SU-DHL-6 (cell line): Measurements from ENCODE around the gene ZNF804B.

Source experiments
- H2AFZ ChIP-seq: fragments of 200-600 bp; sonication (generic); 2 replicates; pipeline ENCODE4 v1.6.1; 2014; ENCODE audit warnings: low read depth, mild to moderate bottlenecking, moderate library complexity, mixed read lengths, antibody characterized with exemption, low read length; ENCODE audit not compliant: severe bottlenecking
- H3F3A ChIP-seq: fragments of 200-600 bp; shearing (Covaris generic); 2 replicates; pipeline ENCODE4 v1.6.0; 2016; ENCODE audit warnings: antibody characterized with exemption, mild to moderate bottlenecking; ENCODE audit not compliant: insufficient read depth
- H3K27ac ChIP-seq: fragments of 200-600 bp; sonication (generic); 2 replicates; pipeline ENCODE4 v1.5.1; 2016; ENCODE audit warnings: low read depth, mild to moderate bottlenecking, low read length, moderate library complexity, mixed read lengths
- H3K27me3 ChIP-seq: fragments of 200-600 bp; sonication (generic), shearing (Covaris generic); 2 replicates; pipeline ENCODE4 v1.6.0; 2014; ENCODE audit warnings: mild to moderate bottlenecking, low read length
- H3K36me3 ChIP-seq: fragments of 200-600 bp; sonication (generic); 2 replicates; pipeline ENCODE4 v1.6.1; 2014; ENCODE audit warnings: mild to moderate bottlenecking, low read length, mixed read lengths
- H3K4me2 ChIP-seq: fragments of 300-600, 200-600 bp; shearing (Covaris generic), sonication (generic); 2 replicates; pipeline ENCODE4 v1.6.0; 2014; ENCODE audit warnings: low read length, low read depth, mild to moderate bottlenecking; ENCODE audit not compliant: poor library complexity, severe bottlenecking
- H3K4me3 ChIP-seq: fragments of 200-600 bp; sonication (generic); 2 replicates; pipeline ENCODE4 v1.5.1; 2014; ENCODE audit warnings: antibody characterized with exemption, low read length, mild to moderate bottlenecking, mixed read lengths; ENCODE audit not compliant: insufficient read depth, poor library complexity, severe bottlenecking
- H3K79me2 ChIP-seq: fragments of 200-600 bp; sonication (generic); 2 replicates; pipeline ENCODE4 v1.6.1; 2014; ENCODE audit warnings: mild to moderate bottlenecking, low read length, moderate library complexity; ENCODE audit not compliant: insufficient read depth
- H3K9ac ChIP-seq: fragments of 200-600 bp; sonication (generic); 2 replicates; pipeline ENCODE4 v1.7.0; 2014; ENCODE audit warnings: mild to moderate bottlenecking, low read length
- H3K9me2 ChIP-seq: fragments of 200-600 bp; sonication (generic); replicated peaks from 2 replicates; pipeline ENCODE4 v1.6.1; 2014; ENCODE audit warnings: low read length; ENCODE audit not compliant: insufficient read depth
- H3K9me3 ChIP-seq: fragments of 200-600 bp; sonication (generic); 2 replicates; pipeline ENCODE4 v1.6.1; 2014; ENCODE audit warnings: low read length, mixed read lengths; ENCODE audit not compliant: insufficient read depth
- H4K20me1 ChIP-seq: fragments of 200-600 bp; sonication (generic); 2 replicates; pipeline ENCODE4 v1.6.1; 2014; ENCODE audit warnings: low read depth, mild to moderate bottlenecking, antibody characterized with exemption, low read length, moderate library complexity, mixed read lengths
- EZH2phosphoT487 ChIP-seq: fragments of 200-600 bp; sonication (generic), shearing (Covaris generic); conservative IDR thresholded peaks from 2 replicates; pipeline ENCODE4 v1.6.1; 2018; ENCODE audit warnings: mild to moderate bottlenecking, antibody characterized with exemption, low read length, moderate library complexity, mixed read lengths
- TF ChIP-seq, protein P1 (sequence below): fragments of 200-600 bp; sonication (generic); IDR thresholded peaks from one replicate; pipeline ENCODE4 v1.5.1; 2017; ENCODE audit warnings: antibody characterized with exemption, mild to moderate bottlenecking, low read length, moderate library complexity; ENCODE audit not compliant: insufficient read depth, poor library complexity, severe bottlenecking

The ZNF804B gene

DNA sequence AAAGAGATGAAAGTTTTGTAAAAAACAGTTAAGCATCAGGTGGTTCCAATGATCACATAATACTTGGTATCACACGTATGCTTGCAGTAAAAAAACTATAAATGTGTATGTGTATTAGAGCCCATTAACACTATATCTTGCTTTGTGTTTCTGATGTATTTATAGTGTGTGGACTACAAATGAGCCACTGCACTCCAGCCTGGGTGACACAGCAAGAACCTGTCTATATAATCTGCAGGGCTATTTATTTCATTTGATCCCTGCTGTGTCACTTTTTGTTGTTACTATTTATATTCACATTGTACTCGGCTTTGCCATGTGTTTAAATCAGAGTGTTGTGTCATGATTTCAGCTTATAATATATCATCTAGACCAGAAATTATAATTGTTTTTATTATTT lies 523.8 kb downstream of the ZNF804B start:
- Histone ChIP-seq H3K79me2 (no peaks in the 10 kb centered on the region), H2AFZ (no peak overlapping the region), H3F3A (no peaks in the 10 kb centered on the region), H3K27ac (no peak overlapping the region), H4K20me1 (no peaks in the 10 kb centered on the region), H3K9me3 (no peaks in the 10 kb centered on the region), H3K27me3 (no peaks in the 10 kb centered on the region), H3K9me2 (no peaks in the 10 kb centered on the region), H3K36me3 (no peaks in the 10 kb centered on the region; the same call in 1 of the 2 replicates), H3K4me2 (no peak overlapping the region), H3K9ac (no peak overlapping the region), H3K4me3 (no peak overlapping the region)
- TF ChIP-seq, protein P1, sequence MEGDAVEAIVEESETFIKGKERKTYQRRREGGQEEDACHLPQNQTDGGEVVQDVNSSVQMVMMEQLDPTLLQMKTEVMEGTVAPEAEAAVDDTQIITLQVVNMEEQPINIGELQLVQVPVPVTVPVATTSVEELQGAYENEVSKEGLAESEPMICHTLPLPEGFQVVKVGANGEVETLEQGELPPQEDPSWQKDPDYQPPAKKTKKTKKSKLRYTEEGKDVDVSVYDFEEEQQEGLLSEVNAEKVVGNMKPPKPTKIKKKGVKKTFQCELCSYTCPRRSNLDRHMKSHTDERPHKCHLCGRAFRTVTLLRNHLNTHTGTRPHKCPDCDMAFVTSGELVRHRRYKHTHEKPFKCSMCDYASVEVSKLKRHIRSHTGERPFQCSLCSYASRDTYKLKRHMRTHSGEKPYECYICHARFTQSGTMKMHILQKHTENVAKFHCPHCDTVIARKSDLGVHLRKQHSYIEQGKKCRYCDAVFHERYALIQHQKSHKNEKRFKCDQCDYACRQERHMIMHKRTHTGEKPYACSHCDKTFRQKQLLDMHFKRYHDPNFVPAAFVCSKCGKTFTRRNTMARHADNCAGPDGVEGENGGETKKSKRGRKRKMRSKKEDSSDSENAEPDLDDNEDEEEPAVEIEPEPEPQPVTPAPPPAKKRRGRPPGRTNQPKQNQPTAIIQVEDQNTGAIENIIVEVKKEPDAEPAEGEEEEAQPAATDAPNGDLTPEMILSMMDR: no peak
- TF ChIP-seq EZH2phosphoT487: no peak

DNA sequence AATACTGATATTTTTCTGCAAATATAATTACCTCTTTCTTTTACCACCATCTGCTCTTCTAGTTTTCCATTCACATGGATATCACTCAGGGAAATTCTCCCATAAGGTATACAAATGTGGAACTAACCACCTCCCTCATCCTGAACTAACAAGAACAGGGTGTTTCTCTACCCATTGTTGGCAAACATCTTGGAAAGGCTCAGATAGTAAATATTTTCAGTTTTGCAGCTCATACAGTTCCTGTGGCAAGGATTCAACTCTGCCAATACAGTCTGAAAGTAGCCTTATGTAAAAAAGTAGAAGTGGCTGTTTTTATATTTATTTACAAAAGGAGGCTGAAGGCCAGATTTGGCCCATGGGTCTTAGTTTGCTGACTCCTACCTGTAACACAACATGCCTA lies 549.0 kb downstream of the ZNF804B start:
- H4K20me1 ChIP-seq: no peaks in the 10 kb centered on the region
- no peak overlapping the region for H2AFZ ChIP-seq
- no peak overlapping the region for H3K4me3 ChIP-seq

DNA sequence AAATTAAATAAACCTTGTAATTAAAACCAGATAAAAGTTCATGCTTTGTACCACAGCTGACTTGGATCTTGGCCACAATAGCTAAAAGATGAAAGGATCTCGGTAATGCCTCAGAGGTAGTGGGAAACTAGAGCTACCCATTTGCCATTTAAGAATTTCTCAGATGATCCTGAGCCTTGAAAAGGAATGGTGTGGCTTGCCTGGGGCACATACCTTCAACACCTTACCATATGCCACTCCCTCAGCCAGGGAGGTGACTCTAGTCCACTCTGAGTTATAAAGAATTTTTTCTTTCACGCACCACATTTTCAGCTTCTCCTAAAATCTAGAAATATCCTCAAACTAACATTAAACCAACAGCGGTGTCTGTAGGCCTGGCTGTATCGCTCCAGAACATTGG lies 552.4 kb downstream of the ZNF804B start:
- H3K79me2 ChIP-seq: no peaks in the 10 kb centered on the region
- no peaks in the 10 kb centered on the region for H3K9me2 ChIP-seq
- TF ChIP-seq EZH2phosphoT487: no peak
- TF ChIP-seq, protein P1: no peak
- no peak overlapping the region for H2AFZ ChIP-seq
- no peak overlapping the region for H3K4me3 ChIP-seq
- H3F3A ChIP-seq: no peaks in the 10 kb centered on the region
- H3K36me3 ChIP-seq: no peaks in the 10 kb centered on the region
- H3K27me3 ChIP-seq: no peaks in the 10 kb centered on the region
- H3K4me2 ChIP-seq: no peak overlapping the region
- no peak overlapping the region for H3K9ac ChIP-seq
- no peak overlapping the region for H3K27ac ChIP-seq
- no peaks in the 10 kb centered on the region for H3K9me3 ChIP-seq
- no peaks in the 10 kb centered on the region for H4K20me1 ChIP-seq

More for the DNA sequence above, 549.0 kb downstream of the ZNF804B start:
- Histone ChIP-seq H3K27me3 (no peaks in the 10 kb centered on the region), H3K79me2 (no peaks in the 10 kb centered on the region), H3K27ac (no peak overlapping the region), H3K36me3 (no peaks in the 10 kb centered on the region), H3K9me2 (no peaks in the 10 kb centered on the region), H3K4me2 (no peak overlapping the region), H3K9me3 (no peaks in the 10 kb centered on the region), H3K9ac (no peak overlapping the region), H3F3A (no peaks in the 10 kb centered on the region)
- TF ChIP-seq, protein P1: no peak
- TF ChIP-seq EZH2phosphoT487: no peak
